GM12875 (cell line): ENCODE results near the gene FANCG.

Source experiments
- H3K4me3 ChIP-seq: one replicate; pipeline ENCODE4 v1.5.1; 2011; ENCODE audit warnings: low read depth, low read length, control low read depth
- CTCF ChIP-seq: IDR thresholded peaks from 2 replicates; pipeline ENCODE4 v1.5.1; 2011; ENCODE audit warnings: low read depth, mild to moderate bottlenecking, control low read depth, inconsistent platforms, low read length, moderate library complexity, borderline replicate concordance; ENCODE audit not compliant: insufficient read depth

The FANCG gene

GRCh38 chr9:35060548-35061207, 19.1 kb downstream of the FANCG start:
- no peak overlapping the region for H3K4me3 ChIP-seq
- no peak for TF ChIP-seq CTCF

GRCh38 chr9:35059438-35059837, 20.3 kb downstream of the FANCG start:
- no peak for TF ChIP-seq CTCF
- no peak overlapping the region for H3K4me3 ChIP-seq

GRCh38 chr9:35057271-35057620, 22.5 kb downstream of the FANCG start:
- TF ChIP-seq CTCF, result no peak
- no peak overlapping the region for H3K4me3 ChIP-seq

- TF ChIP-seq CTCF, result no peak
- H3K4me3 ChIP-seq, result no peak overlapping the region
Observed at GRCh38 chr9:35056571-35057270, 23.0 kb downstream of the FANCG start.

- TF ChIP-seq CTCF, result no peak
- no peak overlapping the region for H3K4me3 ChIP-seq
Observed at GRCh38 chr9:35054871-35055644, 24.7 kb downstream of the FANCG start.

- TF ChIP-seq CTCF, result no peak
- H3K4me3 ChIP-seq, result no peak overlapping the region
Observed at GRCh38 chr9:35054185-35054835, 25.4 kb downstream of the FANCG start.
